Right lung (tissue), 5 donors: ENCODE data around the gene CADM2. TPM values are rescaled to one million over a fixed set of nuclear protein-coding genes. Genes with fewer than 3 reads are reported as not detected.
"Not testable (repeated sequence)": the region's sequence is repeated elsewhere in the genome, so short reads cannot be mapped to it uniquely, and the experiment has no call there.

Experiments
- DNase-seq, 2 donors: peaks; one replicate each; pipeline ENCODE4 v3.0.0-alpha.2; 2013
- polyA plus RNA-seq, 5 donors: library from polyadenylated mRNA; unstranded; fragments of 120-200 nt; gene quantifications; one replicate each; pipeline versions ENCODE4 v1.2.1 to v1.2.3, GENCODE V29; 2013; ENCODE audit warnings: inconsistent platforms in 1 of 5, low replicate concordance in 1 of 5; ENCODE audit not compliant: insufficient read length in 5 of 5, insufficient read depth in 1 of 5

The CADM2 gene
- polyA plus RNA-seq, 5 donors = 0.41 to 1.8 (median 1.7) TPM

DNA sequence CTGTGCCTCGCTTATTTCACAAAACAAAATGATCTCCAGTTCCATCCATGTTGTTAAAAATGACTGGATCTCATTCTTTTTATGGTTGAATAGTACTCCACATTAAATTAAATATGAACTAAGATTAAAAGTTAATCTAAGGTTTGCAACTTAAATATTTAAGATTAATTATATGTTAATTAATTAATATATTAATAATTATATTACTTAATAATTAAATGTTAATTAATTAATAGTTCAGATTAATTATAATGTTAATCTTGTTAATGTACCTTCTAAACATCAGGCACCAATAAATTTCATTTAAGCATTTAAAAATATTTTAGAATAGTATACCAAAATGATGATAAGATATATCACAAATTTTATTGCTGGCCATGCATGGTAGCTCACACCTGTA is 971.9 kb downstream of the CADM2 start:
- no peak for DNase-seq

DNA sequence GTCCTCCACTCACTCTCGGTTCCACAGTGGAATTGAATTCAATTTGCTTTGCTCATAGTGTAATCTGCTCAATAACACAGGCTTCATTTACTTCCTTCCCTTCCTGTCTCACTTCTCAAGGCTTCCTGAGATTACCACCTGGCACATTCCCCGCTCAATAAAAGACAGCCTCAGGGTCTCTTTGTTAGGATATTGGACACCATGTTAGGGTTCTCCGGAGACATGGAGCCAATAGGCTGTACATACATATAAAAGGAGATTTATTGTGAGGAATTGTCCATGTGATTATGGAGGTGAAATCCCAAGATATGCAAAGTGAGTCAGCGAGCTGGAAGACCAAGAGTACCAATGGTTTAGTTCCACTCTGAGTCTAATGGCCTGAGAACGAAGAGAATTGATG is 974.5 kb downstream of the CADM2 start:
- DNase-seq = no peak

DNA sequence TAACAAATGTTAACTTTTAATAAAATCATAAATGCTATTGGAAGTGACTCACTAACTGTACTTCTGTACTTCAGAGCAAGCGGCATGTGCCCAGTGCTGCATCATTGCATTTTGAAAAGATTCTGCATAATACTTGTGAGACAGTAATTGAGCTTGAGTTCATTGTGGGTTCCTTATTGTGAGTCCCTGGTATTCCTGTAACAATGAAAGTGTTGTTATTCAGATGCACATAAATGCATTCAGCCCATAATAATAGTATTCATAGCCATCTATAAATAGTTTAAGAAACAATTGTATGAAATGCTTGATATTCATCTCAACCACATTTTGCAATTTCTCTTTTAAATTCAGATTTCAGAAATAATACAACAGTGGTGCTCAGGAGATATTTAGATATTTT is 976.4 kb downstream of the CADM2 start:
- no peak for DNase-seq

DNA sequence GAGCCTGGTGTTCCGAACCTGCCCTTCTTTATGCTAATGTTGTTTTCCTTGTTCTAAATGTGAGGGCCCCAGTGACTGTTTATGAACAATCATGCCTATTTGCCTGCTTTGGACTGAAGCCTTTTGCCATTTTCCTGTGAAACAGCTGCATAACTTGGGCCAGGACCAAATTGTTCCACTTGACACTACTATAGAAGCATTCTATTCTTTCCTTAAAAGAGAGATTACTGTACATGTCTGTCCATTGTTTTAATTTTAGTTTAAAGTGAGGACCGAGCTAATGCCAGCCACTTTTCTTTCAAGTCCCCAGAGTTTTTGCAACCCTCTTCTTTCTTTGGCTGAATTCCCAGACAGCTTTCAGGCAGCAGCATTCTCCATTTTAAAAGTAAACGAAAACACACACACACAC is 980.3 kb downstream of the CADM2 start:
- peak; percentile 47 to 51 for DNase-seq

DNA sequence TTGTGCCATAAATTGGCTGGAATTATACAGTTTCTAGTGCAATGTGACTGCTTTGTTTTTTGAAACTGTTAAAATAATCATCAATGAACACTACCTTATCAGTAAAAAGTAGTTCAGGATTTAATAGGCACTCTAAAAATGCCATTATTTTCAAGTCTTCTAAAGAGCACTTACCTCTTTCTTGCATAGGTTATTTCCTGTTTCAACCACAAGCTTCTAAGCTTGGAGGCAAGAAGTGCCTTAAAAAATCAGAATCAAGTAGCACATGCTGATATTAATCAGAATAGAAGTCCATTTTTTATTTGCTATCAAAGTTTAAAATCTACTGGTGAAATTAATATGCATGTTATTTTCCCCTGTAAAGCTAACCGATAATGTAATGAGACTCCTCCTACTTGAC is 991.6 kb downstream of the CADM2 start:
- no peak for DNase-seq

DNA sequence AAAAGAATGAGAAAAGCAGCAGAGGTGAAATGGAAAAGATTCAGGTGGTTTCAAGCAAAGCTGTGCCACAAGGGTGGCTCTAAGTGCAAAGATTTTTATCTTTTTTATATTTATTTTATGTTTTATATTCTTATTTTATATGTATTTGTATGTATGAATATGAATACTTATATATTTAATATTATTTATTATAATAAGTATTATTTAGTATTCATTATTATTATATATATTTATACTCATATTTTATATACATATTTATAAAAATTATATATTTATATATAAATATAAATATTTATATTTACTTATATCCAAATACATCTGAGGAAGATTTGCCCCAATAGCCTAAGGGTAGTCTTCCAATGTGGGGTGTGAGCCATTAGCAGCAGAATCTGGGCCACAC is 1002.0 kb downstream of the CADM2 start:
- DNase-seq = no peak

DNA sequence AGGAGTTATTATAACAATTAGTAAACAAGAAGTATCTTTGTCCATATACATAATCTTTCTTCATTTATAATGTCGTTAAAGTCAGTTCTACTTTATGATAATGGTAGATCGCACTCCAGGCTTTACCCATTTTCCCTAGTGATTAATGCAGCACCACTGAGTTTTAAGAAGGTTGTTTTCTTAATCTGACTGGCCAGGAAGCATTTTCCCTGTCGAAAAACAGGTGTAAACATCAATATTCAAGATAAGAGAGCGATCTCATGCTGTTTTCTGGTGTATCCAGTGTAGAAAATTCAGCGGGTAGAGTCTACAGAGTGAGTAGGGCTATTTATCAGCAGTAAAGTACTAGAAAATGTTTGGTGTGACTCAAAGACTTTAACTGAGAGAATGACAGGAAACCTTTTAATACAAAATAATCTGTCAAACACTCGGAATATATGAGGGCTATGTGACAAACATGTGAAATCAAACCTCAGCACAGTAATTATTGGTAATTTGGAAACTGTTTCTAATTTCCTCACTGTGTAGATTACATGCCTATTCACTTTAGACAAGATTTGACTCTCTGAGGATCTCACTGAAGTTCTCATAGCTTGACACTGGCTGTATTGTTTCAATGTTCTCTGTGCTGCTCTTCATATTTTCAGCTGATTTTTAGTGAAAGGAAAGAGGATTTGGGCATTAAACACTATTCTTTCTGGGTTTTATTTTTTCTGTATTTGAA is 1019.0 kb downstream of the CADM2 start:
- no peak for DNase-seq

DNA sequence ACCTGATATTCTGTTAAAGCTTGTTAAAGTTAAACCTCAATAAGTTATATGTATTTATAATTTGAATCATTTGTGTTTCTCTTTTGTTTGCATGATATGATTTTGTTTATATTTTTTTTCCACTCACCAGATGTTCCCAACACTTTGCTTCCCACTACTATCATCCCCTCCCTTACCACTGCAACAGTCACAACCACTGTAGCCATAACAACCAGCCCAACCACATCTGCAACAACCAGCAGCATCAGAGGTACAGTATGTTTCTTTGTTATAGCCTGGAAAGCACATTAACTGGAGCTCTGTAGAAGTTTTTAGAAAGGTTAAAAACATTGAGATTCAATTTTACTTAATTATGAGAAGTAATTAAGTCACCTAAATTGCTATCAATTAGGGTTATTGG is 1020.2 kb downstream of the CADM2 start:
- no peak for DNase-seq

DNA sequence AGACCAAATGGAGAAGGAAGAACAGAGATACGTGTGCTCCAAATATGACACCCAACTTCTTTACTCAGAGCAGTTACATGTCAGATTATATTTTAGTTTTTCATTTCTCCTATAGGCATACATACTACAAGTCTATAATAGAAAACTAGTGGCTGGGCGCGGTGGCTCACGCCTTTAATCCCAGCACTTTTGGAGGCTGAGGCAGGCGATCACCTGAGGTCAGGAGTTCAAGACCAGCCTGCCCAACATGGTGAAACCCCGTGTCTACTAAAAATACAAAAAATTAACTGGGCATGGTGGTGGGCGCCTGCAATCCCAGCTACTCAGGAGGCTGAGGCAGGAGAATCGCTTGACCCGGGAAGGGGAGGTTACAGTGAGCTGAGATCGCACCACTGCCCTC is 1030.8 kb downstream of the CADM2 start:
- not testable (repeated sequence) for DNase-seq

DNA sequence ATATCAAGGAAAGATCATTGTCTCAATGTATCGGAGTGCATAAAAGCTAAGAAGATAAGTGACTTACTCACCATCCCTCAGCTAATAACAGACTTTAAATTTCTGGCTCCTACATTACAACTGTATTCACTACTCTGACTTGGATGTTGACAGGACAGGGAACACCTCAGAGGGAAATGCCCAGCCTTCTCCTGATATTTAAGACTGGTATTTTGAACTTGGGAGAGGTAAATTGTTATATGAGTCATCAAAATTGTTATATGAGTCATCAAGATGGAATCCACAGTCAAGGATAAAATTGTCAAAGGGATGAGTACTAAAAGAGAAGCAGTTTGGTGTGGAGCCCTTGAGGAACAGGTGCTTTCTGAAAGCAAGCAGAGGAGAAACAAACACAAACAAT is 1070.8 kb downstream of the CADM2 start:
- no peak for DNase-seq

DNA sequence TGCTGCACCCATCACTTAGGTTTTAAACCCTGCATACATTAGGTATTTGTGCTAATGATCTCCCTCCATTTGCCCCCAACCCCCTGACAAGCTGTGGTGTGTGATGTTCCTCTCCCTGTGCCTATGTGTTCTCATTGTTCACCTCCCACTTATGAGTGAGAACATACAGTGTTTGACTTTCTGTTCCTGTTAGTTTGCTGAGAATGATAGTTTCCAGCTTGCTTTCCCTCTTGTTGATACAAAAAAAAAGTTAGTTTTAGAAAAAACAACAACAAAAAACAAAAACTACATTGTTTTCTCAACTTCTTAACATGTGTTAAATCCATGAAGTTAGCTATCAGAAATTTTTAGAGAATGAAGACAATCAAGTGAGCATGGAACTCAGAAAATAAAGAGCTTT is 1079.1 kb downstream of the CADM2 start:
- DNase-seq = no peak

DNA sequence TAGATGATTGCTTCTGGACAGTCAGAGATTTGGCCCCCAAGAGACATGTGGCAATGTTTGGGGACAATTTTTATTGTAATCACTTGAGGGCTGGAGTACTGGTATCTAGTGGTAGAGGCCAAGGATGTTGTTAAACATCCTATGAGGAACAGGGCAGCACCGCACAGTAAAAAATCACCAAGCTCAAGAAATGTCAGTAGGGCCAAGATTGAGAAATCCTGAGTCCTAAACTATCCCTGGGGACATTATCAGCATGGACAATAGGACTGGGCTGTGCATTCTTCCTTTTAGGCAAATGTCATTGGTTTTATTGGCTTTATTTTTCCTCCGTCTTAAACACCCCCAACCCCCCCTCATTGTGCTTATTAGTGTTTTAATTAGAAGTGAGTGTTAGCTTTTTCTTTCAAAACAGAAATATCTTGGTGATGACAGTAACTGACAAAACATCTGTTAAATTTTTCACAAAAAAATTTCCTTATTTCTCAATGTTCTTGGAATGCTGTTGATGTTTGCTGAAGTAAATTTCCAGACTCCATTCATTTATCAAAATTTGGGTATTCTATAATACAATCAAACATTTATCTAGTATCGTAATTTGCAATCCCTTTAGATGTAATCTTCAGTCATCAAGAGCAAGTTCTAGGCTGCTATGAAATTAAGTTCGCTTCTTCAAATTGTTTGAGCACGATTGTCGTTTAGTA is 1087.8 kb downstream of the CADM2 start:
- no peak for DNase-seq

DNA sequence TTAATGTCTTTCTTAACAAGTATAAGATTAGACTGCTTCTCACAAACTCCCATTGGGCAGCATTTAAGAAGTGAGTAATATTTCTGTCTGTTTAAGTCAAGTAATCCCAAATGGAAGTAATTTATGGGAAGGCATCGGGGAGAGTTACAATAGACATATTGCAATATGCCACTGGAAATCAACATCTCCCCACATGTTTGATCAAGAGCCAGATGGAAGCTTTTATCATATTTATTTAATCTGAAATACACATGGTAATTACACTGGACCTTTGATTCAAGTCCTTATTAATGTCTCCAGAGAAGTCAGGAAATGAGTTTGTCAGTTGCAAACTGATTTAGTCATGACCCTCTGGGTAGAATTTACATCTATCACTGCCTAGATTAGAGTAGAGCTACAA is 1088.4 kb downstream of the CADM2 start:
- no peak for DNase-seq

DNA sequence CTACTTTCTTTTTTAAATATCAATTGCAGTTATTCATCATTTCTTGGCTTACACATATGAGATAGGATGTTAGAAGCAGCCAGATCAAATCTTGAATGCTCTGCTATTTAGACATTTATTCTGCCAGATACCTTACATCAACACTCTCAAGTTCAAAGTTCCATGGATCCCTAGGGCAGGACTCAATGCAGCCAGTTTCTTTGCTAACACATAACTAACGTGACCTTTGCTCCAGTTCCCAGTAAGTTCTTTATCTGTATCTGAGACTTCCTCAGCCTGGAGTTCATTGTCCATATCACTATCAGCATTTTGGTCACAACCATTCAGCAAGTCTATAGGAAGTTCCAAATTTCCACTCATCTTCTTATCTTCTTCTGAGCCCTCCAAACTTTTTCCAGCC is 1092.3 kb downstream of the CADM2 start:
- DNase-seq = no peak

DNA sequence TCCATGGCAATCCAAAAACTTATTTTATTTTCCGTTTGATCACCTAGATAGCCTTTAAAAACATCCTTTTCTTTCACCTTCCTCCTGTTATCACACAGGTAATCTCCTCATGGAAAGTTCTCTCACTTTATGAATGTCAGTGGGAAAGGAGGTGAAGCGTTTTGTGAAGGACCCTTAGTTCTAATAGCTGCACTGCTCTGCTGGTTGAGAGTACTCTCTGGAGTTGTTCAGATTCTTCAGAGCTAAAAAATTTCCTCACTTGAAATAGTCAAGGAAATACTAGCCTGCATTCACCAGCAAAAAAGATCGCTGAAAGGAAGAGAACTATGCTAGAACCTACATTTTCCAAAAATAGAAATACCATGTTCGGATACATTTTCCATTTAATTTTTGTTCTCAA is 1097.2 kb downstream of the CADM2 start:
- no peak for DNase-seq

DNA sequence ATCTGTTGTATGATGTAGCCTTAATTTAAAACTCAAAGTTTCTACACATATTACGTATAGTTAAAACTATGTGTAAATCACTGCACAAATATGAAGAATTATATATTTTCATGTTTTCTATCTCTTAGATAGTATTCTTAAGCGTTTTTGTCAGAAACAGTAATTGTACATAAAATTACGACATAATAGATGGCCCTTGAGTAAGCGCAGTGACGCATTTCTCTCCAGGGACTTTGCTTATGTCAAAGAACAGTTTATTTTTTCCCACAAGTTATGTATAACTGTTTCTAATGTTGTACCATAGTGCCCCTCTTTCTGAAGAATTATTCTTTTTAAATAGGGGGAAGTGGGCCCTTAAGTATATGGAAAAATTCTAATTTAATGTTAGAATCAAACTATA is 1098.2 kb downstream of the CADM2 start:
- no peak for DNase-seq

DNA sequence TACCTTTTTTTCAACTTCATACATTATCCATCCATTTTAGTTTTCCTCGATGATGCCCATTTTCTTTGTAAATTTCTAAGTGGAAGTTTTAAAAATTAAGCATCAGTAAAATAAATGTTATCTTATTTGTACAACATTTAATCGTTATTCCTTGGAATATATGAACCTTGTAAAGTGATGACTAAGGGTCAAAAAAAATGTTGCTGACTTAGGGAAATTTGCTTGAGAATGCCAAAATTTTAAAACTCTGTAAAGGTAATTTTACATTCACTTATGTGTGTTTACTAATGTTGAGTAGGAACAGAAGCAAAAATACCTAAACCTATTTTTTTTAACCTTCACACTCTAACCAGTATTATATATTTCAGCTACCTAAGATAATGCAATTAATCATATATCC is 1115.0 kb downstream of the CADM2 start:
- no peak for DNase-seq

DNA sequence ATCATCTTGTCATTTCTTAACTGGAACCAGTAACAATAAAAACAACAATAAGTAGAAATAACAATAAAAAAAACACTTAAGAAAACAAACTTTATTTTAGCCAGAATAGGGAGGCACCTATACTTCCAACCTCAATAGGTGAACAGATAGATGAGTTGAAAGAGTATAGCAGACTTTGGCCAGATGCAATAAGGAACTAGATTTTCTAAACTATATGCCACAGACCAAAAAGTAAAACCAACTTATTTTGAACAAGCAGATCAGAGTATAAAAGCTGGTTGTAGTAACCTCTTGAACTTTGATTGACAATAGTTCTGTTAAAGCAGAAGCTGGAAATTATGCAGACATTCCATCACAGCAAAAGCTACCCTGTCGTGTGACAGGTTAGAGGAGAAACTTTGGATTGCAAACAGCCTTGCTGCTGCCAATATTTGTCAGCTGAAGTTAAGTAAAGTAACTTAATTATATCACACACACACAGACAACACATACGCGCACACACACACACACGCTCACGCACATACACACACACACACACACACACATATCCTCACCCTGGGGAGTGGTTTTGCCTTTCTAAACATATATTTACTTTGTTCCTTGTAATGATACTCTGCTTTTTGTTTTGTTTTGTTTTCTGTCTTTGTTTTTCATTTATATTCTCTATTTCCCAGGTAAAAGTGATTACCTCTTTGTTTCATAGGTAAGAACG is 1128.5 kb downstream of the CADM2 start:
- no peak for DNase-seq

DNA sequence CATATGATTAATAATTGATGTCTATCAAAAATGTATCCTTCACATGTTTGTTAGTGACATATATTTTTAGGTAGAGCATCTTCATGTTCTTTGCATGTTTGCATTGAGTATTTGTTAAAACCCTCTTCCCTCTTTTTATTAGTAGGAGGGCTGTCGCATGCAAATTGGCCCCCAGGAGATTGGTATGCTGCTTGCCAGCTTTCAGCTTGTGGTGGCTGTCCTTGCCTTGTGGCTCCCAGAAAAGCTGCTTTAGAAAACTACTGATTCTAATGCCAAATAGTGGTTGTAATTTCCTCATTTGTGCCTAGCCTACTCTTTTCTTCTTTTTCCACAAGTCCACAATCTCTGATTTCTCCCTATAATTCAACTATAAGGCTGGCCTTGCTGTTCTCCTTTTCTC is 1145.4 kb downstream of the CADM2 start:
- no peak for DNase-seq

DNA sequence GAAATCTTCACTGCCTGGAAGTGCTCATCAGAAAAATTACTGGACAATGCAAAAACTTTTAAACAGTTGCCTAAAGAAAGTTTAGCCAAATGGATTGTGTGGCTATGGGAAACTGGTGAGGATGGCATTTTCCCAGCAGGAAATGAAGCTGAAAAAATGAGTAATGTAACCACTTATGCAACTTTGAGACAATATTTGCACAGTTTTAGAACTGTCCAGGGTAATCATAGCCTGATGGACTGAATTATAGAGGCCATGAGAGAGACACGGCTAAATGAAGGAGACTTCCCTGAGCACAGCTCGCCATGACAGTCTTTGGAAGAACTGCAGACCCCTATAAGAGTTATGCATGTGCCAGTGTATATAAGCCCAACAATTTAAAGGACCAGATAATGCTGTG is 1150.6 kb downstream of the CADM2 start:
- no peak for DNase-seq
